RPMI8226 (cell line): Measurements from ENCODE around the gene IGSF8.
"Not testable (repeated sequence)": the region's sequence is repeated elsewhere in the genome, so short reads cannot be mapped to it uniquely, and the experiment has no call there.

Source experiments
- DNase-seq: peaks from one replicate; pipeline ENCODE4 v3.0.0-alpha.2; 2015

The IGSF8 gene

GRCh38 chr1:160097911-160098851 is at the start of gene IGSF8:
Gene IGSF8, minus strand, starts transcription at chr1:160098619. Its CDS starts 147 bp downstream, at chr1:160098472.
- peak; percentile 94 for DNase-seq

DNA sequence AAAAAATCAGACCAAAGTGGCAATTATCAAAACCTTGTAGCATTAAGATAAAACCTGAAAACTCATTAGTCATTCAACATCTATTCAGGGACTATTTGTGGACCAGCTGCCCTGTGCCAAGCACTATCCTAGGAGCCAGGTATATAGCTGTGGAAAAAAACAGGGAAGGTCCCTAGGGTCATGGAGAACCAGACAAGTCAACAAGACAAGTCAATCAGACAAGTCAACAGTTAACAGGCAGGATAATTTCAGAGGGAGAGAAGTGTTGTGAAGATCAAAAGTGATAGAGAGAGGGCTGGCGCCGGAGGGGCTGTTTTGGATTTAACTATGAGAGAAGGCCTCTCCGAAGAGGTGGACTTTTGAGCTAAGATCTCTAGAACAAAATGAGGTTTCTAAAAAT is 49.7 kb upstream of the IGSF8 start:
- no peak for DNase-seq

GRCh38 chr1:160146107-160146506 is 47.7 kb upstream of the IGSF8 start:
- DNase-seq = no peak

DNA sequence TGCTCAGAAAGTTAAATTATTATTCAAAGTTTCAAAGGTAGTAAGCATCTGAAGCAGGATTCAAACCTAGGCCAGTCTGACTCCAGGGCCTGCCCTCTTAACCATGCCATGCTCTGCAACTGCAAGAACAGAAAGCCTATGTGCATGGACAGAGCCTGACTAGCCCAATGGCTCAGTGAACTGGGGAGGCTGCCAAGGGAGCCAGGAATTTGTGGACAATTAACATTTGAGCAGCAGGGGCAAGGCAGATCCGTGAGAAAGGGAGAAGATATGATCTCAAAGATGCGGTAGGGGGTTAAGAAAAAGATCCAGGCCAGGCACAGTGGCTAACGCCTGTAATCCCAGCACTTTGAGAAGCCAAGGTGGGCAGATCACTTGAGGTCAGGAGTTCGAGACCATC is 46.5 kb upstream of the IGSF8 start:
- no peak for DNase-seq

GRCh38 chr1:160143695-160144094 is 45.3 kb upstream of the IGSF8 start:
- DNase-seq = no peak

DNA sequence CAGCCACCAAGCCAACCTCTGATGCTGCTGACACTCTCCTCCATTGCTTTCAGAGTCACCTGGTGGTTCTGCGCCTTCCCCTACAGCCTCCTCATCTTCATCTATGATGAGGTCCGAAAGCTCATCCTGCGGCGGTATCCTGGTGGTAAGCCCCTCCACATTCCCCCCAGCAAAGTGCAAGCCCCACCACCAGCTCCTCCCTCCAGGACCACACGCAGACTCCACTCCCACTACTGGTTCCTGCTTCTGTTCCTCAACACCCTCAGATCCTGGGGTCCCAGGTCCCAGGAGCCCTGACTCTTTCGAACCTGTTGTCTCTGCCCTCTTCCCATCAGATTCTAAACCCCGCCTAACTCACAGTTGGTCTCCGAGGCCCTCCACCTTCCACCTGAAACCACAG is 41.4 kb upstream of the IGSF8 start:
- no peak for DNase-seq

DNA sequence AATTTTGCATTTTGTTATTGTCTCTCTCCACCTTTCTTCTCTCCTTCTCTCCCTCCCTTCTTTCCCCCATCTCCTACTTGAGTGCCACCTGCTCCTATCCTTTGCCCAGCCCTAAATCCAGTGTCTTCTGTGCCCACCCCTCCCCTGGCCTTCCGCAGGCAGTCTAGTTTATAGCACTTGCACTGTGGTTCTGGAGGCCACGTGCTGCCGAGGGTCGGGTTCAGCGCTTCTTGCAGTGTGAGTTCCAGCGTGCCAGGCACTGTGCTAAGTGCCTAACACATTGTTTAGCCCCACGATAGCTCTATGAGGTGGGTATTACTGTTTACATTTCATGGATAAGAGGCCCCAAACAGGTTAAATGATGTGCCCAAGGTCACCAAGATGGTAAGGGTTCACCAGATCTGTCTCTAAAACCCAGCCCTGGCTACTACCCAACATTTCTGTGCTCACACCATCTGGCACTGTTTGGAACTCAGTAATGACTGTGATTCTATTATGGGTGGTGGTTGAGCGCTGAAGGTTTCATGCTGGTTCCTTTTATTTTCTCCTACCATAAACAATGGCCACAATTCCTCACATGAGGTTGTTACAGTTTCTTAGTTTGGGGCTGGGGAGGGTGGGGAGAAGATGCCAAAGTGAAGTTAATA is 38.9 kb upstream of the IGSF8 start:
- DNase-seq = peak; percentile 14

GRCh38 chr1:160136926-160137200 is 38.4 kb upstream of the IGSF8 start:
- DNase-seq = no peak

DNA sequence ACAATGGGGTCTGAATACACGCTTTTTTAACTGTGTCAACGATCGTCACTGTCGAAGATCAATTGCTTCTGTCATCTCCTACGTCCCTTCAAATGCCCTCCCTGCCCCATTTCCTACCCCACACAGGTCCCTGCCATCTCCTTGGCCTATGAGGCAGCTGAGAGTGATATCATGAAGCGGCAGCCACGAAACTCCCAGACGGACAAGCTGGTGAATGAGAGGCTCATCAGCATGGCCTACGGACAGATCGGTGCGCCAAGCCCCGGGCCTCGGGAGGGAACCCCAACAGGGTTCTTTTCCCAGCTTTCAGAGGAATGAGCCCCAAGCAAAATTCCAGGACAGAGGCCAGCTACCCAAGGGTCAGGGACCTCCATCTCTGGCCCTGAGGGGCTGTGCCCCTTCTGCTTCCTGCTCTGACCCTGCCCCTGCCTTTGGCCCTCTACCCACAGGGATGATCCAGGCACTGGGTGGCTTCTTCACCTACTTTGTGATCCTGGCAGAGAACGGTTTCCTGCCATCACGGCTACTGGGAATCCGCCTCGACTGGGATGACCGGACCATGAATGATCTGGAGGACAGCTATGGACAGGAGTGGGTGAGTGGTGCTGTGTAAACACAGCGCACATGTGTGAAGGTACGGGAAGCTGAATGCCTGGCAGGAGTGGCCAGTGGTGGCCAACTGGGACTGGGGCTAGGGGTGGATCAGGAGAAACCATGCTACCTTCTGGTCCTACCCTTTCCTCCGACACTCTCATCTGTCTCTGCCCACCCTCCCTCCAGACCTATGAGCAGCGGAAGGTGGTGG is 37.9 kb upstream of the IGSF8 start:
- DNase-seq = no peak

- no peak for DNase-seq
Observed at GRCh38 chr1:160134791-160135572, 36.6 kb upstream of the IGSF8 start.

GRCh38 chr1:160133990-160134770 is 35.8 kb upstream of the IGSF8 start:
- DNase-seq = no peak

- DNase-seq = no peak
Observed at GRCh38 chr1:160131803-160132565, 33.6 kb upstream of the IGSF8 start.

DNA sequence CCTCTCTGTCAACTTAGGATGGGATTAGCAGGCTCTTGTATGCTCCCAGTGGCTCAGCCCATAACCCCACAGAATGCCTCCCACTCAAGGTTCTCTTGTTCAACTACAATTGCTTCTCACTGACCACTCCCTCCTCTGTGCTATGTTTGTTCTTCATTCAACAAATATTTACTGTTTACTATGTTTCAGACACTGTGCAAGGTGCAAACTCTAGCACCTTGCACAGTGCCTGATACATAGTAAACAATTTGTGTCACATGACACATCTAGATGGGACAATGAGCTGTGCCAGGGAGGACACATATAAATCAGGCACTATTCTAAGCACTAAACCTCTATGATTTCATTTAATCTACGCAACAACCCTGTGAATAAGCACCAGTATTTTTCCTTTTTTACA is 32.5 kb upstream of the IGSF8 start:
- DNase-seq = no peak

DNA sequence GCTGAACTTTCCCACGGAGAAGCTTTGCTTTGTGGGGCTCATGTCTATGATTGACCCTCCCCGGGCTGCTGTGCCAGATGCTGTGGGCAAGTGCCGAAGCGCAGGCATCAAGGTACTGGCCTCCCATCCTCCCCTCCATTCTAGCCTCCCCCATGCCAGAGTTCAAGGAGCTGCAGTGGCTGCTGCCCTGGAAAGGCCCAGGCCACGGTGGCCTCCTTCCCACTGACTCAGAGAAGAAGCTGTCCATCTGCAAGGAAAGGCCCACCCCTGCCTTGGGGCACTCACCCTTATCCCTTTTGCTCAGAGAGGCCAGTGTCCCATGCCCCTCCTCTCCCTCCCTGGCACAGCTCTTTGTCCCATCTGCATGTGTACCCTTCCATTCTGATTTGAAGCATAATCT is 32.1 kb upstream of the IGSF8 start:
- DNase-seq = no peak

GRCh38 chr1:160129966-160130365 is 31.5 kb upstream of the IGSF8 start:
- no peak for DNase-seq

GRCh38 chr1:160129558-160129957 is 31.1 kb upstream of the IGSF8 start:
- no peak for DNase-seq

DNA sequence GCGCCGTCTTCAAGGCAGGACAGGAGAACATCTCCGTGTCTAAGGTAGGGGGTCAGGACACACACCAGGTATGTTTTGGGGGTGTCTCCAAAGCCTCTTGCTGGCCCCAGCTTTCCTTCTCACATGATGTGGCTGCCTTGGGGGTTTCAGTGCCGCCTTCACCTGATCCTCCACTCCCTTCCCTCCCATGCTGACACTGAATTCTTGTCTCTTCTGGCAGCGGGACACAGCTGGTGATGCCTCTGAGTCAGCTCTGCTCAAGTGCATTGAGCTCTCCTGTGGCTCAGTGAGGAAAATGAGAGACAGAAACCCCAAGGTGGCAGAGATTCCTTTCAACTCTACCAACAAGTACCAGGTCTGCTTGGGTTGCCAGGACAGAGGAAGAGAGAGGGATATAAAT is 30.6 kb upstream of the IGSF8 start:
- peak; percentile 39 for DNase-seq

DNA sequence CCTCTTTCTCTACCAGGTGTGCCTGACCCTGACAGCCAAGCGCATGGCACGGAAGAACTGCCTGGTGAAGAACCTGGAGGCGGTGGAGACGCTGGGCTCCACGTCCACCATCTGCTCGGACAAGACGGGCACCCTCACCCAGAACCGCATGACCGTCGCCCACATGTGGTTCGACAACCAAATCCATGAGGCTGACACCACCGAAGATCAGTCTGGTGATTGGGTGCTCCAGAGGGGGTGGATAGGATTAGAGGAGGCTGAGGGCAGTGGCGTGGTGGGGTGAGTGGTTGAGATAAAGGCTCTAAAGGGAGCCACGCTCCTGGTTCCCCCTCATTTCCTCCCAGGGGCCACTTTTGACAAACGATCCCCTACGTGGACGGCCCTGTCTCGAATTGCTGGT is 30.2 kb upstream of the IGSF8 start:
- no peak for DNase-seq

- DNase-seq = no peak
Observed at GRCh38 chr1:160127865-160128523, 29.6 kb upstream of the IGSF8 start.

- no peak for DNase-seq
Observed at GRCh38 chr1:160127381-160127780, 29.0 kb upstream of the IGSF8 start.

DNA sequence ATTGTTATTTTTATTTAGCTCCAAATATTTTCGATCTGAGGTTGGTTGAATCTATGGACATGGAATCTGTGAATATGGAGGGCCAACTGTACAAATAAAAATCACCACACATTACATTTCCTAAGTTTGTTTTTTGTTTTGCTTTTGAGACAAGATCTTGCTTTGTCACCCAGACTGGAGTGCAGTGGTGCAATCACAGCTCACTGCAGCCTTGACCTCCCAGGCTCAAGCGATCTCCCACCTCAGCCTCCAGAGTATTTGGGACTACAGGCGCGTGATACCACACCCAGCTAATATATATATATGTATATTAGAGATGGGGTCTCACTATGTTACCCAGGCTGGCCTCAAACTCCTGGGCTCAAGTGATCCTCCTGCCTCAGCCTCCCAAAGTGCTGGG is 27.9 kb upstream of the IGSF8 start:
- not testable (repeated sequence) for DNase-seq
